Adrenal gland (tissue), 5 donors: ENCODE measurements around the gene S100A6.

Experiments
- POLR2A ChIP-seq, 2 donors: fragments of 450-650 bp; IDR thresholded peaks; one replicate each; pipeline ENCODE4 v1.6.1; 2017; ENCODE audit warnings: antibody characterized with exemption in 2 of 2, mild to moderate bottlenecking in 2 of 2, moderate library complexity in 1 of 2
- TF ChIP-seq, protein P1 (sequence below), 6 experiments: fragments of 450-650 bp in 4 of 6; fragments of 200-600 bp in 2 of 6; sonication (generic) in 1 of 6; IDR thresholded peaks; 1 replicate in 5 of 6; 2 replicates in 1 of 6; pipeline versions ENCODE4 v1.5.1 to v1.8.0; 2016 to 2021; ENCODE audit warnings: antibody characterized with exemption in 6 of 6, mild to moderate bottlenecking in 2 of 6, moderate library complexity in 1 of 6
- donor health status: DM: no; HTN: no; CAD: no.

GRCh38 chr1:153577624-153578051 is 41.8 kb upstream of the S100A6 start:
- no peak for TF ChIP-seq POLR2A (IDR thresholded peaks at IDR 0.05)
- TF ChIP-seq, protein P1, sequence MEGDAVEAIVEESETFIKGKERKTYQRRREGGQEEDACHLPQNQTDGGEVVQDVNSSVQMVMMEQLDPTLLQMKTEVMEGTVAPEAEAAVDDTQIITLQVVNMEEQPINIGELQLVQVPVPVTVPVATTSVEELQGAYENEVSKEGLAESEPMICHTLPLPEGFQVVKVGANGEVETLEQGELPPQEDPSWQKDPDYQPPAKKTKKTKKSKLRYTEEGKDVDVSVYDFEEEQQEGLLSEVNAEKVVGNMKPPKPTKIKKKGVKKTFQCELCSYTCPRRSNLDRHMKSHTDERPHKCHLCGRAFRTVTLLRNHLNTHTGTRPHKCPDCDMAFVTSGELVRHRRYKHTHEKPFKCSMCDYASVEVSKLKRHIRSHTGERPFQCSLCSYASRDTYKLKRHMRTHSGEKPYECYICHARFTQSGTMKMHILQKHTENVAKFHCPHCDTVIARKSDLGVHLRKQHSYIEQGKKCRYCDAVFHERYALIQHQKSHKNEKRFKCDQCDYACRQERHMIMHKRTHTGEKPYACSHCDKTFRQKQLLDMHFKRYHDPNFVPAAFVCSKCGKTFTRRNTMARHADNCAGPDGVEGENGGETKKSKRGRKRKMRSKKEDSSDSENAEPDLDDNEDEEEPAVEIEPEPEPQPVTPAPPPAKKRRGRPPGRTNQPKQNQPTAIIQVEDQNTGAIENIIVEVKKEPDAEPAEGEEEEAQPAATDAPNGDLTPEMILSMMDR (IDR thresholded peaks at IDR 0.05): no peak
